HG02885 (cell line): ENCODE data around the gene CEP89.
"Not testable (repeated sequence)": the region's sequence is repeated elsewhere in the genome, so short reads cannot be mapped to it uniquely, and the experiment has no call there.

Experiments used
- ATAC-seq: cut with Tn5 transposase; IDR thresholded peaks from one replicate; pipeline ENCODE4 v1.9.1; 2021; ENCODE audit warnings: mild to moderate bottlenecking; ENCODE audit not compliant: unreplicated experiment, poor library complexity

The CEP89 gene

DNA sequence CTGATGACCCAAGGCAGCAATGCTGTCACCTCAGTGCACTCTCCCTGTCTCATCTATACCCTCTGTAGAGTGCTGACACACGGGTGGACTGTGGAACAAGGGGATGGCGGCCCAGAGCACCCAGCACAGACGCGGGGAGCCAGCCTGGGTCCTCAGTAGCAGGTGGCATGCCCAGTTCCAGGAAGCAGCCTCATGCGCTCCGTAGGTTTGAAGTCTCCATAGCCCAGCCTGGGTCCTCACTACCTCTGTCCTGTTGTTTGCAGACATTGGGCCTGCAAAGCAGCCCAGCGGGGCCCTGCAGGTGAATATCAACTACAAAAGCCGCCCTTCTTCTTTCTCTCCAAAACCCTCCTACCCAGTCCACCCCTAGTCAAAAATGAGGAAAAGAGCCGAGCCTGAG is 97.2 kb downstream of the CEP89 start:
- no peak for ATAC-seq

DNA sequence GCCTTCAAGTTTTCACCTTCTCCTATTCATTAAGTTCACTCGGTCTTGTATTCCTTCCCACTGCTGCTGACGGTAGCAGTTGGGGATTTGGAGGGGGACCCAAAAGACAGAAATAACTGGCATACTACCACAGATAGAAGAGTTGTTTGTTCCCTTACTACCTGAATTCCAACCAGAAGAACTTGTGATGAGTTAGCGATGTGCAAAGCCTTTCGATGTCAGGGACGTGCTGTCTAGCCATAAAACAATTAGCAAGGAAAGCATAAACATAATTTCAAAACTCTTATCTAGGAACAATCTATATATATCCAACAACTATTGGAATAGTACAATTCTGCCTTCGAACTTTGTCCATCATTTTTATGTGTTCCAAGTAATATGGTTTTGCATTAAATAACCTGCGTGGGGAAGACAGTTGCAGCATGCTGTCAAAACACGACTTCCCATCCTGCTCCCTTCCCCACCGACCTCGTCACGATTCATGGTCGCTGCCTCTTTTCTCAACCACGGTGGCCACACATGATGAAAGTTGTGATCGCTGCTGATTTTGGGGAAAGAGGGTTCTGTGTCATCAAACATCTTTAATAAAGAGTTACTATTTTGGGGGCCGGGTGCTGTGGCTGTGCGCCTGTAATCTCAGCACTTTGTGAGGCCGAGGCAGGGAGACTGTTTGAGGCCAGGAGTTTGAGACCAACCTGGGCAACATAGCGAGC is 98.4 kb downstream of the CEP89 start:
- ATAC-seq = no peak

DNA sequence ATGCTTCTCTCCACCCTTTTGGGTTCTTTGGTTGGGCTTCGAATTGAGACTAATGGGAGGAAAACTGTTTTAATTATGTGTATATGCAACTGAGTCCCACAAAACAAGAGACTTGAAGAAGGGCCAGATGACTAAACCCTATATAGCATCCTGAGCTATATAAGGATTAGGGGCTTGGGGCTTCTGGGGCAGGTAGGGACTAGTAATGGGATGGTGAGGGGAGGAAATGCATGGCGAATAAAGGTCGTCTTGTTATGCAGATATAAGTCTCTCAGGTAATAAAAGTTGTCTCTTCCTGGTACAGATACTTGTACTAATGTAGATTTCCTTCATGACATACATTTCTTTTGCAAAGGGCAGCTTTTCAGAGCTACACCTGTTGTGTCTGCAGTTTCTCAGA is 99.4 kb downstream of the CEP89 start:
- ATAC-seq = no peak

DNA sequence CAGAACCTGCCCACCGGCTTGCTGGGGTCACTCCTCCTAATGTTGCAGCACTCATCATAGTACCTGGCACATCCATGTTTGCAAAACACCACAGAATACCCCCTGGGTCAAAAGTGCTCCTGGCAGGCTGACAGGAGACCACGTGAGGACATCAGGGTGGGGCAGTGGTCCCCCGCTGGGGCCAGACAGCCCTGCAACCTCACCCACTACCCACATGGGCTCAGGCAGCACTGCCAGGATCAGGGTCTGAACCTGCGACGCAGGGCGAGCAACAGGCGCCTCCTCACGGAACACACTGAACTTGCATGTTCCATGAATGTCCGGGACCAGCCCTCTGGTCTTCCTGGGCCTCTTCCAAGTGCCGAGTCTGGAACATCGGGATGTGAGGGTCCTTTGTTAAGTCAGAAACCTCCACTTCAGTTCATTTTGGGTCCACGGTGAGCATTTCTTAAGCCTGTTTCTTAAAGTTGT is 100.7 kb downstream of the CEP89 start:
- no peak for ATAC-seq

DNA sequence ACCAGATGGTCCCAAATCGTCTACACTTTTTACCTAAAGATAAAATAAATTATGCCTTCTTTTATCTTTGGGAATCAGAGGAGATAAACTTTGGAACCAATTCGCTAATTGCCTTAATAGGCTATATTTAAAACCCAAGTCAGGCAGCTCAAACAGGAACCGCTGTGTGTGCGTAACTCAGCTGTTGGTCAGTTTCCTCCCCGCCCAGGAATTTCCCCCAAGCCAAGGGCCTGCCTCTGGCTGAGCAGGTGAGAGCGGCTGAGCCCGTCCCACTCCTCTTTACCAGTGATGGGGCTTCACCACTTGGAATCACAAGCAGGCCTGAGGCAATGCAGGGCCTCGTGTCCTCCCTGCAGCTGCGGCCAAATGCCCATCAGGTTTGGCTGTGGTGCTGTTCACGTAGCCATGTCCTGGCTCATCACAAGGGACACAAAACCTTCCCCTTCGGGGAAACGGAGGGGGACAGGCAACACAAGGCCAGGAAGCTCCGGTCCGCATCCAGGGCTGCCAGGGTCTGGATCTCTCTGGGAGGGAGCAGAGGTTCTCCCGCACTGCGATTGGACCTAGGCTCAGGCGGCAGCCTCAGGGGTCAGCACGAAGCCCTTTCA is 101.7 kb downstream of the CEP89 start:
- ATAC-seq = no peak

DNA sequence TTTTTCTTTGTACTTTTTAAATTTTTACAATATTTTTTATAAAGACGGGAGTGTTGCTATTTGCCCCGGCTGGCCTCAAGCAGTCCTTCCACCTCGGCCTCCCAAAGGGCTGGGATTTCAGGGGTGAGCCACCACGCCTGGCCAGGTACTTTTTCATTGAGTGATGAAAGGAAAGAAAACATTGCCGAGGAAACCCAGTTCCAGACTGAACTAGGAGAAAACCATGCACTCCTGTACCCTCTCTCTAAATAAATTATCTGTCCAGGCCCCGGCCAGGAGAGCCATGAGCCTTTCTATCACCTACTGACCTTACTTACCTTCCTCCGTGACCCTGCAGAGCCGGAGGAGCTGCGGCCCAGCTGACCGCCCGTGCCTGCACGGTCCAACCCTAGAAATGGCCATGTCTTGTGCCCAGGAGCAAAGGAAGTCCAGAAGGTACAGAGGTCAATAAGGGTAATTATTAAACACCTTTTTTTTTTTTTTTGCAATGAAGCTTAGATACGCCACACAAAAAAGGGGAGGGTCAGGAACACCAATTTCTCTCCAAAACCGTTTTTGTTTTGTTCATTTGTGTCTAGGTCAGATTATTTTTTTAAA is 102.3 kb downstream of the CEP89 start, which contains the start of gene SLC7A9:
TSS of gene SLC7A9 (minus strand) at position 399 of the 597 bp plus-strand sequence. CDS start 1,233 bp downstream, outside the sequence.
- ATAC-seq = no peak

DNA sequence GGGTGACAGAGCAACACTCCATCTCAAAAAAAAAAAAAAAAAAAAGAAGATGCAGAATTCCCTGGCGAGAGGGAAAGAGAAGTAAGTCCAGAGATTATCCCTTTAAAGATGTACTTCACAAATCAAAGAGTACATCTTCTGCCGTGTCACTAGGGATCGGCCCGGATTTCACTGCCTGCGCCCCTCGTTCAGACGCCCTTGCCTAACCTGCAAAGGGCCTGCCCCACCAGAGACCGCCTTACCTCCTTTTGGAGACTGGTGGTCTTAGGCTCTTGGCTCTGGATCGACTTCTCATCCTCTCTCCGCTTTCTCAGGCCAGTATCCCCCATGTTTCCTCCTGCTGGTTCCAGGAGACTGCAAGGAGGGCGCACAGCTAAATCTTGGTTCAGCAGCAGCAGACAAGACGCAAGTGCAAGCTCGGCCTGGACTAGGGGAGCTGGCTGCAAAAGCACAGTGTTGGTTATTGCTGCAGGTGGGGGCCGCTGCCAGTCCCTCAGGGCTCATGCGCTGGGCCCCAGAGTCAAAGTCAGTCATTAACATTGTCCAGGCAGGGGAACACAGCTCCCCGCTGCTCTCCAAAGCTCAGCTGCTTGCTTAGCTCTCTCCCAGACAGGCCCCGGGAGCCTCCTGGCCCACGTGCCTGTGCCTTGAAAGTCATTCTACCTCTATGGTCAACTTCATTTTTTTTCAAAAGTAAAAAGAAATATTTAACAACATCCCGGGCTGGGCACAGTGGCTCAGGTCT is 103.4 kb downstream of the CEP89 start:
- ATAC-seq = no peak

DNA sequence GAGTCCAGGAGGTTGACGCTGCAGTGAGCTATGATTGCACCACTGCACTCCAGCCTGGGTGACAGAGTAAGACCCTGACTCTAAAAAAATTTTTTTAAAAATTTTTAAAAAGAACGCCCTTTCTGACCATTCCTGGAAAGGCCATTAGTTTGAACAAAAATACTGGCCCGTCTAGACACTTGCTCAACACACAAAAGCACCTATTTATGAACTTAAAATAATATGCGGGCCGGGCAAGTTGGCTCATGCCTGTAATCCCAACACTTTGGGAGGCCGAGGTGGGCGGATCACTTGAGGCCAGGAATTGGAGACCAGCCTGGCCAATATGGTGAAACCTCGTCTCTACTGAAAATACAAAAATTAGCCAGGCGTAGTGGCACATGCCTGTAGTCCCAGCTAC is 104.3 kb downstream of the CEP89 start:
- ATAC-seq = not testable (repeated sequence)

DNA sequence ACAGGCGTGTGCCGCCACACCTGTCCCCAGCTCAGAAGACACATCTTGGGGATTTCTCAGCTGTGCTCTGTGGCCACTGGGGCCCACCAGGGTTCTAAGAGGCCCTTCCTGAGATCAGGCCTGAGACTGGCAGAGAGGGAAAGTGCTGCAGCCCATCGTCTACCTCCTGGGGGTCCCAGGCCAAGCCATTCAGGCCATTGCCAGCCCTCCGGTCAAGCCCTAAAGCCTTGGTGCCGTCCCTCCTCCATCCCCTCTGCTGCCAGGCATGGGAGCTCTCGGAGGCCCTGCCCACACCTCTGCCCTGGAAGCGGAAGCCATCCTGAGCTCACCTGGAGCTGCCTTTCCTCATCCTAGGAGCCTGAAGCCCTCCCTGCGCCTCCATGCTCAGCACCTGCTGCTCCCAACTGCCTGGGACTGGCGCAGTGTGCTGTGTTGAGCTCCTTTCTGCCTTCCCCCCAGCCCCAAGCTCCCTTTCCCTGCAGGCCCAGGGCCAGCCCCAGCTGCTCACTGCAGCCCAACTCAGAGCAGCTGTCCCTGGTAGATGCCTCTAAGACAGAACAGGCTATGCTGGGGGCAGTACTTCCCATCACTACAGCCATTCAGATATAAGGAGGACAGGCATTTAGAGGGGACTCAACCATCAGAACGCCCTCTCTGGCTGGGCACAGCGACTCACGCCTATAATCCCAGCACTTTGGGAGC is 105.0 kb downstream of the CEP89 start:
- ATAC-seq = no peak

DNA sequence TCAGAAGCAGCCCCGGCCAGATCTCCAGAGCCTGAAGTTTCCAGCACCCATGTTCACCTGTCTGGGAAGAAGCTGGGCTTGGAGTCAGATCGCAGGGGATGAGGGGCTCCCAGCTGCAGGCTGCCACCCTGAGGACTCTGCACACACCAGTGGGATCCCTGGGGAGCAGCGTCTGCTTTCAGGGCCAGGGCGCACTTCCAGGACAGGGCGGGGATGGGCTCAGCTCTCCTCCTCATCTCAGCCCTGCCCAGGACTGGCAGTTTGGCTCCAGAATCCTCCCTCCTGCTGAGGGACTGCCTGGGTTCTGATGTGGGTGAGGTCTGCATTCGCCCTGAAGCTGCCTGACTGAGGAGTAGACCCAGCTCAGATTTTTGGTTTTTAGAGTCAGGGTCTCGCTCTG is 105.7 kb downstream of the CEP89 start:
- ATAC-seq = no peak

DNA sequence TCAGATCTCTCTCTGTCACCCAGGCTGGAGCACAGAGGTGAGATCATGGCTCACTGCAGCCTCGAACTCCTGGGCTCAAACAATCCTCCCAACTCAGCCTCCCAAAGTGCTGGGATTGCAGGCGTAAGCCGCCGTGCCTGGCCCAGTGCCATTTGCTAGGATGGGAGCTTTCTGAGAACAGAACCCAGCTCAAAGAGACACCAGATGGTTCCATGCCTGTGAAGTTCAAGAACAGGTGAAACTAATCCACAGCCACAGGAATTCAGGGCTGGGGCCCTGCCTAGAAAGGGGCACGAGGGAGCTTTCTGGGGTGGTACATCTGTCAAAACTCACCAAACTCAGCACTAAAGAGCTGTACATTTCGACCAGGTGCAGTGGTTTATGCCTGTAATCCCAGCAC is 106.4 kb downstream of the CEP89 start:
- ATAC-seq = no peak

DNA sequence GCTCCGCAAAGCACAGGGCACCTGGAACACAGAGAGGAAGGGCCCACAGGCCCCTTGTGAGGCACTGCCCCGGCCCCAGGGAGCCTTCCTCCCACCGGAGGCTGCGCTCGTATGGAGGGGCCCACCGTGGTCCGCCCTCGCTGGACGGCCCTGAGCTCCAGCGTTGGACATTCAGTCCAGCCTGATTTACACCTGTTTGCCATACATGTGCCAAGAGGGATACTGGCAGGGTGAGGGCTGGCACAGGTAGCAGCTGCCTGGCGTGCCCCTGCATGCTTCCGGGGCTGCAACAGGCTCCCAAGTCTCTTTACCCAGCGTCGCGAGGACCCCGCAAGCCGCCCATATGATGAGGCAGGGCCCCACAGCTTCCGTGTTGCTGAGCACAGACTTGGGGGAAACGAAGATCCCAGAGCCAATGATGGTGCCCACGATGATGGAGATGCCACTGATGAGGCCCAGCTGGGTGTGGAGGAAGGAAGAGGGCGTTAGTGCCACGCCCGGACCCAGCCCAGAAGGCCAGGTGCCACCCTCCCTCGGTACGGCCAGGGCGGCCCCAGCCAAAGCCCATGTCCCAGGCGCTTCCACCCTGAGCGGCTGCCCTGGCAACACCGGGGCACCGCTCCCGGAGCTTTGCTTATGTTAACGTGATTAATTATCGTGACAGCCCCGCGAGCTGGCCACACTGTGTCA is 107.3 kb downstream of the CEP89 start:
- no peak for ATAC-seq

DNA sequence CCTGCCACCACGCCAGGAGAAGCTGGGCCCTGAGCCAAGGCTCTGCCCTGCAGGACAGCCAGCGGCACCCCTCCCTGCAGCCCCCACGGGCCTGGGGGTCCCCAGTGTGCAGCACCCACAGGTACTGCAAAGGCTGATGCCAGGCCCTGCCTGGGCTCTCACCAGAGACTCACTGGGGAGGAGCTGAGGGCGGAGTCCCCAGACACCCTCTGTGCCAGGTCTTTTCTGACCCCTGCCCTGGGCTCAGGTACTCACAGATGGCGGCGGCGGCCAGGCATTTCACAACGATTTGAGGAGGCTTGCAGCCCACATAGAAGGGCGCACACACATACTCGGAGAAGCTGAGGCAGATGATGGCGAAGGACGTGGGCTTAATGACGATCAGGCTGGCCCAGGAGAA is 107.9 kb downstream of the CEP89 start:
- ATAC-seq = no peak

DNA sequence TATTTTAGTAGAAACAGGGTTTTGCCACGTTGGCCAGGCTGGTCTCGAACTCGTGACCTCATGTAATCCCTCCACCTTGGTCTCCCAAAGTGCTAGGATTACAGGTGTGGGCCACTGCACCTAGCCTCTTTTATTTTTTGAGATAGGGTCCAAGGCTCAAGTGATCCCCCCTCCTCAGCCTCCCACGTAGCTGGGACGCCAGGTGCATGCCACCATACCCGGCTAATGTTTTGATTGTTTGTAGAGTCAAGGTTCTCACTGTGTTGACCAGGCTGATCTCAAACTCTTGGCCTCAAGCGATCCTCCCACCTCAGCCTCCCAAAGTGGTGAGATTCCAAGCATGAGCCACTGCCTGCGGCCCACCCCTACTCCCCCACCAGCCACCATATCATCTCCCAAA is 108.5 kb downstream of the CEP89 start:
- ATAC-seq = no peak

DNA sequence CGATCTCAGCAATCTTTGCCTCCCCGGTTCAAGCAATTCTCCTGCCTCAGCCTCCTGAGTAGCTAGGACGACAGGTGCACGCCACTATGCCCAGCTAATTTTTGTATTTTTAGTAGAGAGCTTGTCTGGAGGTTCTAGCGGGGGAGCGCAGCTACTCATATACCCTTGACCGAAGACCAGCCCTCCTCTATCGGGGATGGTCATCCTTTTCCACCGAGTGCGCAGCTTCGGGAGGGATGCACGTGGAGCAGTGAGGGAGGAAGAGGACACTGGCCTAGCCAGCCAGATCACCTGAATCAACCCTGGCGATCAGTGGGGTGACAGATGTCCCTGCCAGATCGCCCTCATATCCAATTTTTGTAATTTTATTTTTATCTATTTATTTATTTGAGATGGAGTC is 109.0 kb downstream of the CEP89 start:
- no peak for ATAC-seq

DNA sequence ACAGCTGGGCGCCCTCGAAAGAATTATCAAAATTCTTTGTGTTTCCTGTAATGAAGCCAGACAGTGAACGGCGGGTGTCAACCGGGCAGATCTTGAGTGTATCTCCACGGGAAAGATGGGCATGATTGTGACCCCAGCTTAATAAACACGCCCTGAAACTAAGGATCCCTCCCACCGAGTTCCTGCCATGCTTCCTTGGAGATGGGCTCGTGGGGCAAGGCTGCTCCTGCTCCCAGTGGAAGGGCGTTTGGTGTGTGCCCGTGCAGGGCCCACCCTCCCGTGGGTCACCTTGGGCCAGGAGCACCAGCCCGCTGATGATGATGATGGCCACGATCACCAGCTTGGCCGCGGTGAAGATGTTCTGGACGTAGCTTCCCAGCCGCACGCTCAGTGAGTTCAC is 109.6 kb downstream of the CEP89 start:
- ATAC-seq = no peak

DNA sequence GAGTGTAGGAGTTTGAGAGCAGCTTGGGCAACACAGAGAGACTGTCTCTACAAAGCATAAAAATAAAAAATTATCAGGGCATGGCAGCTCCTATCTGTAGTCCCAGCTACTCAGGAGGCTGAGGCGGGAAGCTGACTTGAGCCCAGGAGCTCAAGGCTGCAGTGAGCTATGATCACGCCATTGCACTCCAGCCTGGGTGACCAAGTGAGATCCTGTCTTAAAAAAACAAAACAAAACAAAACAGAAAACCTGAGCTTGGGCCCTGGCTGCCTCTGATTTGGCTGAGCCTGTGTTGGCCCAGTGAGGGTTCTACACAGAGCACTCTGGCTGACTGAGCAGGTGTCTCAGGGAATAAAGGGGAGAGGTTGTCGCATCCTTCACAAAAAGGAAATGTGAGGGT is 110.2 kb downstream of the CEP89 start:
- no peak for ATAC-seq

DNA sequence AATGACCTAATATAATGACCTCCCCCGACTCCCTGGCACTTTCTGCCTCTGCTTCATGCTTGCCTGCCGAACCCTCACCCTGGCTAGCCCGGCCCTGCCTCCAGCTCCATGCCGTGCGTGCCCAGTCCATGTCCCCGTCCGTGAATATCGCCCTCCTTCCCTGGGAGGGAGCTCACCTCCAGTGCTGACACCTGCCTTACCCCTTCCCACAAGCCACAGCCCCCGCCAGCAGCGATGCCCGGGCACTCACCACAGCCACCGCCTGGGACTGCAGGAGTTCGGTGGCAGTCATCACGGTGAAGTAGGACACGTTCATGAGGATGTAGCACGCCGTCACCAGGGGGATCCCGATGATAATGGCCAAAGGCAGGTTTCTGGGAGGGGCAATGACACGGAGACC is 112.2 kb downstream of the CEP89 start:
- no peak for ATAC-seq

DNA sequence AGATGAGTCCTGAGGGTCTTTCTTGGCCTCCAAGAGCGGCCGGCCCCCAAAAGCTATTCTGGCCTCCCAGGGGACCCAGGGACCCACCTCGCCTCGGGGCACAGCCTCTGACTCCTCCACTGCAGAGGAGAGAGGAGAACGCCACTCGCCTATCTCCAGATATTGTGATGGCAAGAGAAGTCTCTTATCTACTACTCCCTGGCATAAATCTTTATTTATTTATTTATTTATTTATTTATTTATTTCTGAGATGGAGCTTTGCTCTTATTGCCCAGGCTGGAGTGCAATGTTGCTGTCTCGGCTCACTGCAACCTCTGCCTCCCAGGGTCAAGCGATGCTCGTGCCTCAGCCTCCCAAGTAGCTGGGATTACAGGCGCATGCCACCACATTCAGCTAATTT is 113.2 kb downstream of the CEP89 start:
- no peak for ATAC-seq

DNA sequence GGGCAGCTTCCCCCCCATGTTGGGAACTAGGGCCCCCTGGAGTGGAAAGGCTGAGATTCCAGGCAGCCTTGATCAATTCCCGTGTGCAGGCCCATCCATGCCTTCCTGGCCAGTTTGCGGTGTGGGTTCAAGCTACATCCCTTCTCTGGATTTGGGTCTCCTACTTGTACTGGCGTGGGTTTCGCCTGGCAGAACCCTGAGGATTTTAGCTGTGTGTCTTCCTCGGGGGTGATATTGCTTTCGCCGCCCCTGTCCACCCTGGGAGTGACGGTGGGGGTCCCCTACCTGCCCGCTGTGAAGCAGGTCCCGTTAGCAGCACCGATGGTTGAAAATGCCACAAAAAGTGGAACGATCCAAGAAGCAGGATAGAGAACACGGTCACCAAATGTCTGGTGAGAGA is 113.6 kb downstream of the CEP89 start:
- no peak for ATAC-seq
